ENCODE measurements around the gene FOXD1.

Gene FOXD1

GRCh38 chr5:73420666-73421065 lies 27.9 kb downstream of the FOXD1 start:
- no peak for TF ChIP-seq CTCF (conservative IDR thresholded peaks at IDR 0.05; ENCODE audit: low read length)
- DNase-seq (ENCODE audit: low read depth) = no peak
- no peak overlapping the region for H3K4me3 ChIP-seq (ENCODE audit: low read length)

- DNase-seq (ENCODE audit: low read depth) = peak; percentile 81
- TF ChIP-seq CTCF (conservative IDR thresholded peaks at IDR 0.05; ENCODE audit: low read length) = no peak
- peak overlapping the region; percentile 37 for H3K4me3 ChIP-seq (ENCODE audit: low read length)
These were observed 28.8 kb downstream of the FOXD1 start for GRCh38 chr5:73419465-73420390.

GRCh38 chr5:73419117-73419464 lies 29.5 kb downstream of the FOXD1 start:
- TF ChIP-seq CTCF (conservative IDR thresholded peaks at IDR 0.05; ENCODE audit: low read length) = no peak
- no peak overlapping the region for H3K4me3 ChIP-seq (ENCODE audit: low read length)

GRCh38 chr5:73418244-73418691 lies 30.3 kb downstream of the FOXD1 start:
- no peak overlapping the region for H3K4me3 ChIP-seq (ENCODE audit: low read length)
- no peak for DNase-seq (ENCODE audit: low read depth)
- no peak for TF ChIP-seq CTCF (conservative IDR thresholded peaks at IDR 0.05; ENCODE audit: low read length)

More at GRCh38 chr5:73419117-73419464, 29.5 kb downstream of the FOXD1 start:
- no peak for DNase-seq (ENCODE audit: low read depth)

GRCh38 chr5:73417303-73418034 lies 31.1 kb downstream of the FOXD1 start:
- DNase-seq (ENCODE audit: low read depth) = peak; percentile 47
- no peak for TF ChIP-seq CTCF (conservative IDR thresholded peaks at IDR 0.05; ENCODE audit: low read length)
- H3K4me3 ChIP-seq (ENCODE audit: low read length) = no peak overlapping the region

- TF ChIP-seq CTCF (conservative IDR thresholded peaks at IDR 0.05; ENCODE audit: low read length) = no peak
- no peak overlapping the region for H3K4me3 ChIP-seq (ENCODE audit: low read length)
- DNase-seq (ENCODE audit: low read depth) = no peak
These were observed 33.0 kb downstream of the FOXD1 start for GRCh38 chr5:73415617-73416016.
